Astrocyte (in vitro differentiated cells and primary cell): ENCODE results near the gene PRKAR1A. TPM values are rescaled to one million over a fixed set of nuclear protein-coding genes. Genes with fewer than 3 reads are reported as not detected.

ENCODE experiments used
- DNase-seq: peaks from one replicate; pipeline ENCODE4 v3.0.0-alpha.2; 2010; ENCODE audit warnings: low read depth
- FAIRE-seq: peaks from 2 replicates; lab custom pipeline; 2011; peaks lifted over from hg19 to GRCh38; lab: Jason Lieb, UNC
- H2AFZ ChIP-seq: 2 replicates; pipeline ENCODE4 v1.6.0; 2012; ENCODE audit warnings: low read depth, low read length, inconsistent platforms
- H3K27ac ChIP-seq: 2 replicates; pipeline ENCODE4 v1.5.1; 2011; ENCODE audit warnings: low read depth, low read length, inconsistent platforms
- H3K27me3 ChIP-seq: 2 replicates; pipeline ENCODE4 v1.6.0; 2011; ENCODE audit warnings: low read length, inconsistent platforms; ENCODE audit not compliant: insufficient read depth
- H3K36me3 ChIP-seq: 2 replicates; pipeline ENCODE4 v1.5.1; 2011; ENCODE audit warnings: low read length, inconsistent platforms; ENCODE audit not compliant: insufficient read depth
- H3K4me1 ChIP-seq: 2 replicates; pipeline ENCODE4 v1.5.1; 2011; ENCODE audit warnings: low read length, inconsistent platforms; ENCODE audit not compliant: insufficient read depth
- H3K4me2 ChIP-seq: 2 replicates; pipeline ENCODE4 v1.6.0; 2012; ENCODE audit warnings: low read length, inconsistent platforms
- H3K4me3 ChIP-seq: 2 replicates; pipeline ENCODE4 v1.5.1; 2011; ENCODE audit warnings: low read depth, mild to moderate bottlenecking, low read length, inconsistent platforms; ENCODE audit not compliant: insufficient read depth
- H3K79me2 ChIP-seq: 2 replicates; pipeline ENCODE4 v1.6.0; 2012; ENCODE audit warnings: mild to moderate bottlenecking, low read length, inconsistent platforms; ENCODE audit not compliant: insufficient read depth
- H3K9ac ChIP-seq: 2 replicates; pipeline ENCODE4 v1.6.0; 2012; ENCODE audit warnings: mild to moderate bottlenecking, low read length, inconsistent platforms
- H3K9me3 ChIP-seq: 2 replicates; pipeline ENCODE4 v1.5.1; 2012; ENCODE audit warnings: low read depth, mild to moderate bottlenecking, low read length, inconsistent platforms; ENCODE audit not compliant: insufficient read depth
- H4K20me1 ChIP-seq: 2 replicates; pipeline ENCODE4 v1.6.0; 2012; ENCODE audit warnings: low read length, inconsistent platforms; ENCODE audit not compliant: insufficient read depth
- H3K27ac Mint-ChIP-seq: one replicate; pipeline ENCODE4 v1.8.0; 2021; ENCODE audit warnings: mild to moderate bottlenecking, mixed read lengths; ENCODE audit not compliant: unreplicated experiment
- H3K27me3 Mint-ChIP-seq: one replicate; pipeline ENCODE4 v1.8.0; 2021; ENCODE audit warnings: low read depth, mixed read lengths; ENCODE audit not compliant: unreplicated experiment
- H3K36me3 Mint-ChIP-seq: one replicate; pipeline ENCODE4 v1.8.0; 2021; ENCODE audit warnings: low read depth, mixed read lengths; ENCODE audit not compliant: unreplicated experiment
- H3K4me1 Mint-ChIP-seq: one replicate; pipeline ENCODE4 v1.8.0; 2021; ENCODE audit warnings: low read depth, mixed read lengths; ENCODE audit not compliant: unreplicated experiment
- H3K4me3 Mint-ChIP-seq: one replicate; pipeline ENCODE4 v1.8.0; 2021; ENCODE audit warnings: mild to moderate bottlenecking, moderate library complexity, mixed read lengths; ENCODE audit not compliant: unreplicated experiment
- H3K9me3 Mint-ChIP-seq: one replicate; pipeline ENCODE4 v1.8.0; 2021; ENCODE audit warnings: mild to moderate bottlenecking, mixed read lengths; ENCODE audit not compliant: unreplicated experiment
- CTCF ChIP-seq: IDR thresholded peaks from 2 replicates; pipeline ENCODE4 v1.5.1; 2011; ENCODE audit warnings: low read depth, mild to moderate bottlenecking, inconsistent platforms, low read length, moderate library complexity; ENCODE audit not compliant: insufficient read depth
- EZH2 ChIP-seq: IDR thresholded peaks from 2 replicates; pipeline ENCODE4 v1.6.1; 2012; ENCODE audit warnings: mild to moderate bottlenecking, low read length, inconsistent platforms; ENCODE audit not compliant: insufficient read depth
- total RNA-seq: library from RNA; stranded (reverse); gene quantifications from 2 replicates; pipeline ENCODE4 v1.2.1, GENCODE V29; 2021

Gene PRKAR1A
- total RNA-seq, 1 donor from 2014 or later = 235 TPM

GRCh38 chr17:68522266-68522665 lies 10.0 kb downstream of the PRKAR1A start:
- DNase-seq = no peak
- Histone ChIP-seq H3K9ac (no peak overlapping the region), H3K79me2 (peaks cover 71% of the 10 kb centered on the region), H3K4me2 (no peak overlapping the region), H3K4me1 (no peaks in the 10 kb centered on the region), H2AFZ (no peak overlapping the region), H4K20me1 (peaks cover 65% of the 10 kb centered on the region), H3K27ac (no peak overlapping the region), H3K4me3 (no peak overlapping the region), H3K36me3 (peaks cover 58% of the 10 kb centered on the region), H3K9me3 (no peaks in the 10 kb centered on the region), H3K27me3 (no peaks in the 10 kb centered on the region)
- H3K4me1 Mint-ChIP-seq = peaks cover 5% of the 10 kb centered on the region
- peaks cover 24% of the 10 kb centered on the region for H3K36me3 Mint-ChIP-seq
- TF ChIP-seq CTCF (no peak), EZH2 (no peak)
- no peak overlapping the region for H3K4me3 Mint-ChIP-seq
- H3K27ac Mint-ChIP-seq = no peak overlapping the region
- FAIRE-seq = no peak
- no peaks in the 10 kb centered on the region for H3K27me3 Mint-ChIP-seq
- H3K9me3 Mint-ChIP-seq = no peaks in the 10 kb centered on the region

GRCh38 chr17:68526548-68526947 lies 14.3 kb downstream of the PRKAR1A start:
- peaks cover 16% of the 10 kb centered on the region for H3K36me3 Mint-ChIP-seq
- Histone ChIP-seq H3K27me3 (no peaks in the 10 kb centered on the region), H3K27ac (no peak overlapping the region), H3K79me2 (peaks cover 33% of the 10 kb centered on the region), H3K36me3 (peaks cover 83% of the 10 kb centered on the region), H3K9ac (no peak overlapping the region), H4K20me1 (peaks cover 47% of the 10 kb centered on the region), H3K9me3 (no peaks in the 10 kb centered on the region), H2AFZ (no peak overlapping the region), H3K4me1 (no peaks in the 10 kb centered on the region), H3K4me2 (no peak overlapping the region), H3K4me3 (no peak overlapping the region)
- FAIRE-seq (no peak), DNase-seq (no peak)
- no peaks in the 10 kb centered on the region for H3K4me1 Mint-ChIP-seq
- no peaks in the 10 kb centered on the region for H3K9me3 Mint-ChIP-seq
- no peak for TF ChIP-seq EZH2
- no peak for TF ChIP-seq CTCF
- no peak overlapping the region for H3K27ac Mint-ChIP-seq
- no peak overlapping the region for H3K4me3 Mint-ChIP-seq
- H3K27me3 Mint-ChIP-seq = no peaks in the 10 kb centered on the region

- H3K4me3 Mint-ChIP-seq = no peak overlapping the region
- H3K4me1 Mint-ChIP-seq = no peaks in the 10 kb centered on the region
- H3K36me3 ChIP-seq = peaks cover 85% of the 10 kb centered on the region
- H3K4me1 ChIP-seq = no peaks in the 10 kb centered on the region
- H3K79me2 ChIP-seq = peaks cover 25% of the 10 kb centered on the region
- peaks cover 16% of the 10 kb centered on the region for H3K36me3 Mint-ChIP-seq
- no peak overlapping the region for H2AFZ ChIP-seq
- FAIRE-seq (no peak), DNase-seq (no peak)
- no peaks in the 10 kb centered on the region for H3K9me3 Mint-ChIP-seq
- H3K4me2 ChIP-seq = no peak overlapping the region
- H3K9ac ChIP-seq = no peak overlapping the region
- TF ChIP-seq EZH2 (no peak), CTCF (no peak)
- H3K27ac Mint-ChIP-seq = no peak overlapping the region
- H3K9me3 ChIP-seq = no peaks in the 10 kb centered on the region
- H4K20me1 ChIP-seq = peaks cover 39% of the 10 kb centered on the region
- H3K27ac ChIP-seq = no peak overlapping the region
- H3K27me3 Mint-ChIP-seq = no peaks in the 10 kb centered on the region
- H3K4me3 ChIP-seq = no peak overlapping the region
- H3K27me3 ChIP-seq = no peaks in the 10 kb centered on the region
These were observed 15.1 kb downstream of the PRKAR1A start for GRCh38 chr17:68527314-68527713.
